ENCODE results near the gene PCDH9.
A peak's percentile ranks its signal among the peaks of the same experiment; 100 is the strongest.

The PCDH9 gene

GRCh38 chr13:66430269-66430668, 799.9 kb downstream of the PCDH9 start:
- DNase-seq (ENCODE audit: low read depth), result no peak
- no peak overlapping the region for H3K4me3 ChIP-seq (ENCODE audit: low read length)
- TF ChIP-seq, protein P1, sequence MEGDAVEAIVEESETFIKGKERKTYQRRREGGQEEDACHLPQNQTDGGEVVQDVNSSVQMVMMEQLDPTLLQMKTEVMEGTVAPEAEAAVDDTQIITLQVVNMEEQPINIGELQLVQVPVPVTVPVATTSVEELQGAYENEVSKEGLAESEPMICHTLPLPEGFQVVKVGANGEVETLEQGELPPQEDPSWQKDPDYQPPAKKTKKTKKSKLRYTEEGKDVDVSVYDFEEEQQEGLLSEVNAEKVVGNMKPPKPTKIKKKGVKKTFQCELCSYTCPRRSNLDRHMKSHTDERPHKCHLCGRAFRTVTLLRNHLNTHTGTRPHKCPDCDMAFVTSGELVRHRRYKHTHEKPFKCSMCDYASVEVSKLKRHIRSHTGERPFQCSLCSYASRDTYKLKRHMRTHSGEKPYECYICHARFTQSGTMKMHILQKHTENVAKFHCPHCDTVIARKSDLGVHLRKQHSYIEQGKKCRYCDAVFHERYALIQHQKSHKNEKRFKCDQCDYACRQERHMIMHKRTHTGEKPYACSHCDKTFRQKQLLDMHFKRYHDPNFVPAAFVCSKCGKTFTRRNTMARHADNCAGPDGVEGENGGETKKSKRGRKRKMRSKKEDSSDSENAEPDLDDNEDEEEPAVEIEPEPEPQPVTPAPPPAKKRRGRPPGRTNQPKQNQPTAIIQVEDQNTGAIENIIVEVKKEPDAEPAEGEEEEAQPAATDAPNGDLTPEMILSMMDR (IDR thresholded peaks at IDR 0.05; ENCODE audit: insufficient read depth, low read depth, low read length, missing control alignments), result no peak

DNA sequence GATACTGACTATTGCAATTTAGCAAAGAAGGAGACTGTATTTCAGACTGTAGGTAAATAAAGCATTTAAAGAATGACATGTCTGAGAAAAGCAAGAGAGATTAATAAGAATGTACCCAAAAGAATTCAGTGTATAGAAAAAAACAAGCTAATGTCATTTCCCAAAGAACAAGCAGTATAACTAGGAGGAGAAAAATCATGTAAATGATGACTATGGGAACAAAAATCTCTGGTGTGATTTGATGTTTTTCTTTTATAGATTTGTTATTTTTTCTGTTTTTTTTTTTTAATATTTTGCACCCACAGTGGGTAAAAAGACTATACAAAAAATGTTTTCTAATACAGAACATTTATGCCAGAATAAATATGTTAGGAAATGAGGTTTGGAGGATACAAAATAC, 801.0 kb downstream of the PCDH9 start:
- H3K4me3 ChIP-seq (ENCODE audit: low read length), result no peak overlapping the region
- no peak for DNase-seq (ENCODE audit: low read depth)
- TF ChIP-seq, protein P1 (IDR thresholded peaks at IDR 0.05; ENCODE audit: insufficient read depth, low read depth, low read length, missing control alignments), result no peak

GRCh38 chr13:66427458-66427861, 802.7 kb downstream of the PCDH9 start:
- DNase-seq (ENCODE audit: low read depth), result peak; percentile 43
- H3K4me3 ChIP-seq (ENCODE audit: low read length), result no peak overlapping the region
- TF ChIP-seq, protein P1 (IDR thresholded peaks at IDR 0.05; ENCODE audit: insufficient read depth, low read depth, low read length, missing control alignments), result no peak

DNA sequence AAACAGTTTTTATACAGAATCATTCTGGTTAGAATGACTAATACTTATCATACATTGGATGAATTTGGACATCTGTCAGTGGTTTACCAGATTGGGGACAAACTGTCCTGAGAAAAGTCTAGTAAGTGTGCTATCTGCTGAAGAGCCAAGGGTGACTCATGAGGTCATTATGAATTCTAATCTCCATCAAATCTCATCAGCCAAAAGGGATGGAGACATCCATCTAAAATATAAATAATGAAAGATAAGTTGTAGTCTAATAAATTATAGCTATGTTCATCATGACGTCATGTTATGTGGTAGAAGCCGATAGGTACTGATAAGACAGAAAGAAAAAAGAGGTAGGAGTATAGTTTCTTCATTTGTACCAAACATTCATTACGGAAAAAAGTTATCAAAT, 804.4 kb downstream of the PCDH9 start:
- DNase-seq (ENCODE audit: low read depth), result no peak
- H3K4me3 ChIP-seq (ENCODE audit: low read length), result no peak overlapping the region
- TF ChIP-seq, protein P1 (IDR thresholded peaks at IDR 0.05; ENCODE audit: insufficient read depth, low read depth, low read length, missing control alignments), result no peak

DNA sequence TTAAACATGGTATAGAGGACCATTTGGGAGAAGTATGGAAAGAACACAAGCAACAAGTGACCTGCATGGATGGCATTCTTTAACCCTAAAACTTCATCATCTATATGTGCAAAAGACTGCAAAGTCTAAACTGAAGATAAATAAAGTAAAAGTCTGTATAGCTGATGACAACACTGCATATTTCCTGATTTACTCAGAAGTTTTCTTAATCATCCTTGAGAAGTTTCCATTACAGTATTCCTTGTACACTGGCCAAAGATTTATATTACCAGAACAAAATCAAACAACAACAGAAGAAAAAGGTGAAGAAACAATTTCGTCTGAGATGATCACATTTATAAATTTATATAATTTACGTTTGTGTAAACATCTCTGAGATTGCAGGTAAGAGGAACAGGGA, 805.7 kb downstream of the PCDH9 start:
- peak; percentile 49 for DNase-seq (ENCODE audit: low read depth)
- TF ChIP-seq, protein P1 (IDR thresholded peaks at IDR 0.05; ENCODE audit: insufficient read depth, low read depth, low read length, missing control alignments), result no peak
- no peak overlapping the region for H3K4me3 ChIP-seq (ENCODE audit: low read length)

DNA sequence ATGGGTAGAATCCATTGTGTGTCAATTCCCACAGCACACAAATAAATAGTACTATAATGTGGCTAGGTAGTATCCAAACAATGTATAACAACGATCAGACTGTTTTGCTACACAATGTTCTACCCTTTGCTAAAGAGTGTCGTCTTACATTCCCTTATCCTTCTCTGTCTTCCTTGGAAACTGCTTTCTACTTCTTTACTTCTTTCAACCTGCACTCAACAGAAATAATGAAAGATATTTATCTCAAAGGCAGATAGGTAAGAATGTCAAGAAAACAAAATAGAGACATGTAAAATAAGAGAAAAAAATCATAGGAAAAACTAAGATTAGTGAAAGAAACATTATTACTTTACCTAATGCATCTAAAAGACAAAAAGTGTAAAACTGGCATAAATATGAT, 814.7 kb downstream of the PCDH9 start:
- no peak for DNase-seq (ENCODE audit: low read depth)
- no peak overlapping the region for H3K4me3 ChIP-seq (ENCODE audit: low read length)
- TF ChIP-seq, protein P1 (IDR thresholded peaks at IDR 0.05; ENCODE audit: insufficient read depth, low read depth, low read length, missing control alignments), result no peak

DNA sequence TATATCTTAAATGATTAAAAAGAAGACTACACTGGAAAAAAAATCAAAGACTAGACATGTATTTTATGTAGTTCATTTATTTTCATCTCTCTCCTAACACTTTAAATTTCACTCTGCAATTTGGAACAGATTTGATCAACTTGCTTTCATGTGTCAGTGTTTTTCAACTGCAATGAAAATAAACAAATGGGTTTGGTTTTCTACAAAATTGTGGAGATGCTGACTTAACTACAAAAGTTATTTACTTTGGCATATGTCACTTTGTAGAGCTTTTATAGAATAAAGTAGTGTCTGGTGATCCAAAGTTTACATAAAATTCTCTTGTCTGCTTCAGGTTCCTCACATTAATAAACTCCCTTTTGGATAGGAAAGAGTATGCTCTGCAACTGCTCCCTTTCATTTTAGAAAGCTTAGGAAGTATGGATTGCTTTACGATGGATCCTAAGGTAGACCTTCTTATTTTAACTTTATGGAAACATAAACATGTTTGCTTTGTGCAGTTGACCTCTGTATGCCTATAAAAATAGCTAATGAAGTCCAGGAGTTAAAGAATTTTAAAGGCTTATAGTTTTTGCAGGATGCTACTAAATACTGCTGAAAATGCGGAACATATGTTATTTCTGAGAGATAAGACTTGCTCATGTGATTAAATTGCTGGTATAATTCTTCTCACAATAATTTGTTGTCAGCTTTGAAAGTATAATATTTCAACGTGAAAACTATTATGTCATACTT, 815.9 kb downstream of the PCDH9 start:
- DNase-seq (ENCODE audit: low read depth), result no peak
- H3K4me3 ChIP-seq (ENCODE audit: low read length), result no peak overlapping the region
- TF ChIP-seq, protein P1 (IDR thresholded peaks at IDR 0.05; ENCODE audit: insufficient read depth, low read depth, low read length, missing control alignments), result no peak

Data from epithelial cell of esophagus (primary cell).